Prostate gland (tissue), 2 donors: Measurements from ENCODE around the gene MGAT4A. TPM values are rescaled to one million over a fixed set of nuclear protein-coding genes. Genes with fewer than 3 reads are reported as not detected.

Source experiments
- DNase-seq: peaks from one replicate; pipeline ENCODE4 v3.0.0-alpha.2; 2019; ENCODE audit warnings: low spot score
- H3K27ac ChIP-seq, 2 donors: fragments of 200-600 bp; sonication (generic); 2 replicates each; pipeline ENCODE4 v1.5.1; 2017 to 2019
- H3K27me3 ChIP-seq: fragments of 200-600 bp; sonication (generic); replicated peaks from 2 replicates; pipeline ENCODE4 v1.5.1; 2019; ENCODE audit not compliant: insufficient read depth
- H3K36me3 ChIP-seq, 2 donors: fragments of 200-600 bp; sonication (generic); 1 replicate in 1 of 2; 2 replicates in 1 of 2; pipeline versions ENCODE4 v1.5.1 to v1.8.1; 2017 to 2019
- H3K4me1 ChIP-seq: fragments of 200-600 bp; sonication (generic); replicated peaks from 2 replicates; pipeline ENCODE4 v1.5.1; 2019
- H3K4me3 ChIP-seq, 2 donors: fragments of 200-600 bp; sonication (generic); 2 replicates each; pipeline ENCODE4 v1.5.1; 2017 to 2019
- H3K9me3 ChIP-seq: fragments of 200-600 bp; sonication (generic); 2 replicates; pipeline ENCODE4 v1.5.1; 2017
- POLR2A ChIP-seq: fragments of 450-650 bp; IDR thresholded peaks from one replicate; pipeline ENCODE4 v1.6.1; 2016; ENCODE audit warnings: antibody characterized with exemption, mild to moderate bottlenecking
- POLR2AphosphoS5 ChIP-seq: sonication (generic); formaldehyde crosslinking; IDR thresholded peaks from one replicate; pipeline ENCODE4 v1.6.1; 2017; ENCODE audit warnings: antibody characterized with exemption
- WGBS: methylation state at CpG from one replicate; pipeline ENCODE4 v1.1.5; 2018; 5-methylcytosine and 5-hydroxymethylcytosine counted together
- intact Hi-C: fragments of 100-400 bp; cut with DNase I; formaldehyde crosslinking; loops from one replicate; pipeline ENCODE4 v1.14.2; 2022
- total RNA-seq, 2 donors: library from RNA; depleted of rRNA; stranded (reverse); fragments of >200 nt; gene quantifications; one replicate each; pipeline ENCODE4 v1.1.0, GENCODE V29; 2016
- TF ChIP-seq, protein P1 (sequence below), 4 experiments: fragments of 200-600 bp in 2 of 4; fragments of 450-650 bp in 2 of 4; sonication (generic) in 2 of 4; IDR thresholded peaks; 1 replicate in 3 of 4; 2 replicates in 1 of 4; pipeline ENCODE4 v1.5.1; 2016 to 2019; ENCODE audit warnings: antibody characterized with exemption in 4 of 4, mild to moderate bottlenecking in 2 of 4, moderate library complexity in 2 of 4

The MGAT4A gene
- total RNA-seq, 2 donors from 2014 or later = 14.0 to 20.4 TPM

DNA sequence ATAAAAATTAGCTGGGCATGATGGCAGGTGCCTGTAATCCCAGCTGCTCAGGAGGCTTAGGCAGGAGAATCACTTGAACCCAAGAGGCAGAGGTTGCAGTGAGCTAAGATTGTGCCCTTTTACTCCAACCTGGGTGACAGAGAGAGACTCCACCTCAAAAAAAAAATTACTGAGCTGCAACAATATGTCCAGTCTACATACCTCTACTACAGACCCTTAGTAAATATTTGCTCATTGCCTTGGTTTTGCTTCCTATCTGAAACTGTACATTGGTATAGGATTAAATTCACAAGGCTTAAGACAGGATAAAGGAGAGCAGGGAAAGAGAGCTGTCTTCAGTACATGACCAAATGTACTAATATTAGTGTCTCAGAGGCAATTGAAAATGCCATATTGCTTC, 8.1 kb upstream of the MGAT4A start:
- intact Hi-C loops = no loop called here
- Histone ChIP-seq H3K4me3 (no peak overlapping the region), H3K27me3 (no peaks in the 10 kb centered on the region), H3K36me3 (no peaks in the 10 kb centered on the region), H3K27ac (no peak overlapping the region), H3K9me3 (no peaks in the 10 kb centered on the region), H3K4me1 (no peaks in the 10 kb centered on the region)
- DNase-seq = no peak
- no peak for TF ChIP-seq POLR2A
- no peak for TF ChIP-seq POLR2AphosphoS5
- TF ChIP-seq, protein P1, sequence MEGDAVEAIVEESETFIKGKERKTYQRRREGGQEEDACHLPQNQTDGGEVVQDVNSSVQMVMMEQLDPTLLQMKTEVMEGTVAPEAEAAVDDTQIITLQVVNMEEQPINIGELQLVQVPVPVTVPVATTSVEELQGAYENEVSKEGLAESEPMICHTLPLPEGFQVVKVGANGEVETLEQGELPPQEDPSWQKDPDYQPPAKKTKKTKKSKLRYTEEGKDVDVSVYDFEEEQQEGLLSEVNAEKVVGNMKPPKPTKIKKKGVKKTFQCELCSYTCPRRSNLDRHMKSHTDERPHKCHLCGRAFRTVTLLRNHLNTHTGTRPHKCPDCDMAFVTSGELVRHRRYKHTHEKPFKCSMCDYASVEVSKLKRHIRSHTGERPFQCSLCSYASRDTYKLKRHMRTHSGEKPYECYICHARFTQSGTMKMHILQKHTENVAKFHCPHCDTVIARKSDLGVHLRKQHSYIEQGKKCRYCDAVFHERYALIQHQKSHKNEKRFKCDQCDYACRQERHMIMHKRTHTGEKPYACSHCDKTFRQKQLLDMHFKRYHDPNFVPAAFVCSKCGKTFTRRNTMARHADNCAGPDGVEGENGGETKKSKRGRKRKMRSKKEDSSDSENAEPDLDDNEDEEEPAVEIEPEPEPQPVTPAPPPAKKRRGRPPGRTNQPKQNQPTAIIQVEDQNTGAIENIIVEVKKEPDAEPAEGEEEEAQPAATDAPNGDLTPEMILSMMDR (IDR thresholded peaks at IDR 0.05) = no peak

DNA sequence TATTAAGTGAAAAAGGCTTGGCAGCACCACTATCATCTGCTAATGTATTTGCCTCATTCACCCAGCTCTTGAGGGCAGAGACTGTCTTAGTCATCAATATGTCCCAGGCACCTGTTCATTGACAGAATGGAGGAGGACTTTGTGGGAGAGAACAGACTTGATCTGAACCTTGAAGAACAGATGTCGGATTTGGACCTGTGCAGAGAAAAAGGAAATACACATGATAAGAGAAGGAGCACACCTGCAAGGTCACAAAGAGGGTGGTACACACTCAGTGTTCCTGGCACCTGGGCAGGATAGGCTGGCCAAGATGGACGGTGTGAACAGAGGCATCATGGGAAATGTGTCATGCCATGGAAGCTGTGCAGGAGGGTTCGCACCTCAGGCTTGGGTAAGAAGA, 7.4 kb upstream of the MGAT4A start:
- no peaks in the 10 kb centered on the region for H3K9me3 ChIP-seq
- H3K27me3 ChIP-seq = no peaks in the 10 kb centered on the region
- H3K4me3 ChIP-seq = no peak overlapping the region
- DNase-seq = no peak
- no peak overlapping the region for H3K27ac ChIP-seq
- H3K36me3 ChIP-seq = no peaks in the 10 kb centered on the region
- WGBS = 95% methylated on average over 3 of the region's 3 CpGs
- intact Hi-C loops = no loop called here
- H3K4me1 ChIP-seq = no peaks in the 10 kb centered on the region
- TF ChIP-seq, protein P1 (IDR thresholded peaks at IDR 0.05) = no peak
- TF ChIP-seq POLR2AphosphoS5 (no peak), POLR2A (no peak)

DNA sequence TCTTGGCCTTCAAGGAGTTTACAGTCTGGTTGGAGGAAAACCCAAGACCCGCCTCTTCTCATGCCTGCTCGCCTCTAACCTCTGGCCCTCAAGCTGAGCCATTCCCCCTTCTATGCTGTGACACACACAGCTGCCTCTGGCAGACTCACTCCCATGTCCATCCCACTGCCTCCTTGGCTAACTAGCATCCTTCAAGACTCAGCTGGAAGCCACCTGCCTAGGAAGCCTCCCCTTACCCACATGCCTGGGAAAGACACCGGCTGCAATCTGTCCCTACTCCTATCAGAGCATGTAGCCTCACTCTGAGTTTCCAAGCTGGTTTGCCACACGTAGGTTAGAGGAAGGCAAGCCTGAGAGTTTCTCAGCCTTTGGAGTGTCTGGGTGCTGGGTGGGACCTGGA, 6.9 kb upstream of the MGAT4A start:
- WGBS = 99% methylated on average over 4 of the region's 4 CpGs
- Histone ChIP-seq H3K4me3 (no peak overlapping the region), H3K9me3 (no peaks in the 10 kb centered on the region), H3K4me1 (no peaks in the 10 kb centered on the region), H3K36me3 (no peaks in the 10 kb centered on the region), H3K27me3 (no peaks in the 10 kb centered on the region), H3K27ac (no peak overlapping the region)
- TF ChIP-seq POLR2AphosphoS5 = no peak
- TF ChIP-seq POLR2A = no peak
- TF ChIP-seq, protein P1 (IDR thresholded peaks at IDR 0.05) = no peak
- no peak for DNase-seq
- intact Hi-C loops = no loop called here

DNA sequence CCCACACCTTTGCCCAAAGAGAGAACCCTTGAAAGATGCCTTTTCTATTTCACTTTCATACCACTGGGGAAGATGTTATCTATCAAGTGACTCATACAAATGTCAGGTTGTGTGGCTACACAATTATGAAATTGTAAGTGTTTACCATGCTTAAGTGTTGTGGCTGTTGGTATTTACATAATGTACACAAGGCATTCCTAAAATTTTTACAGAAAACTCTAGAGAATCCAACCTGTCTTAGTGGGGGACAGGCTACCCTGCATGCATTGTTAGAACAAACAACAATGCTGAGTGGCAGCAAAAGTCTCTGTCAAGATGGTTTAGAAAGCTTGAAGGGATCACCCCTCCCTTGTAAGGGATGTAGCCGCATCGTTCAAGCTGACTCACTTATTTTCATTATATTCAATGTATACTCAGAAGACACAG, 5.5 kb upstream of the MGAT4A start:
- DNase-seq = no peak
- Histone ChIP-seq H3K4me3 (no peak overlapping the region), H3K9me3 (no peaks in the 10 kb centered on the region), H3K4me1 (no peaks in the 10 kb centered on the region), H3K36me3 (no peaks in the 10 kb centered on the region), H3K27ac (no peak overlapping the region), H3K27me3 (no peaks in the 10 kb centered on the region)
- TF ChIP-seq POLR2AphosphoS5 (no peak), POLR2A (no peak)
- TF ChIP-seq, protein P1 (IDR thresholded peaks at IDR 0.05) = no peak
- WGBS = 75% methylated on average over 2 of the region's 2 CpGs
- intact Hi-C loops = no loop called here

DNA sequence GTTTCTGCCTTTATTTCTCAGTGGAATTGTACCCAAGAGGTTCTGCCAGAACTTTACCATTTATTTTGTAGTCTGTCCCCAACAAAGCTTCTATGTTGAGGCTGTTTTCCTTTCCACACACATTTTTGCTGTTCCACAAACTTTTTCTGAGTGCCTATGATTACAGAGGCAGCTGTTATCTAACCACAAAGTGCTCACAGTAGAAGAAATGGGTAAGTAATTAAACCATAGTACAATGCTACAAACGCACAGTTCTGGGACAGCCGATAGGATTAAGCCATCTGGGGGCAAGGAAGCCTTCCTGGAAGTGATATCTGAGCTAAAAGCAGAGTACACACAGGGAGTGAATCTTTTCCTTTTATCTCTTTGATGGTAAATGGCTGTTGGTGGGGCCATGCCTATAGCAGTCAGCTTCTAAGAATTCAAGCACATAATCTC, 3.9 kb upstream of the MGAT4A start:
- no peaks in the 10 kb centered on the region for H3K9me3 ChIP-seq
- no peak for DNase-seq
- no peaks in the 10 kb centered on the region for H3K27me3 ChIP-seq
- TF ChIP-seq, protein P1 (IDR thresholded peaks at IDR 0.05) = no peak
- no peak for TF ChIP-seq POLR2A
- TF ChIP-seq POLR2AphosphoS5 = no peak
- H3K27ac ChIP-seq = no peak overlapping the region
- no peak overlapping the region for H3K4me3 ChIP-seq
- no peaks in the 10 kb centered on the region for H3K4me1 ChIP-seq
- 60% methylated on average over 2 of the region's 2 CpGs for WGBS
- intact Hi-C loops = loop anchor here (5.0 kb wide), 1 partner anchor 128 kb away; the partner anchor contains the start of genes COA5 and UNC50
- H3K36me3 ChIP-seq = no peaks in the 10 kb centered on the region
